HCT116 (cell line): ENCODE data around the gene SULT2B1.

Source experiments
- CTCF ChIP-seq, 3 experiments: fragments of 200-600 bp in 1 of 3; sonication (generic) in 1 of 3; IDR thresholded peaks in 2 of 3; conservative IDR thresholded peaks in 1 of 3; 2 replicates each; pipeline ENCODE4 v1.5.1; 2012 to 2017; ENCODE audit warnings: low read depth in 2 of 3, low read length in 2 of 3, antibody characterized with exemption in 1 of 3, borderline replicate concordance in 1 of 3, control low read depth in 1 of 3, mild to moderate bottlenecking in 1 of 3, mixed read lengths in 1 of 3, mixed run types in 1 of 3, moderate library complexity in 1 of 3; ENCODE audit not compliant: insufficient read depth in 1 of 3
- EZH2phosphoT487 ChIP-seq: fragments of 200-600 bp; IDR thresholded peaks from 2 replicates; pipeline ENCODE4 v1.6.1; 2018; ENCODE audit warnings: antibody characterized with exemption, borderline replicate concordance
- MAX ChIP-seq: IDR thresholded peaks from 2 replicates; pipeline ENCODE4 v1.6.1; 2012
- REST ChIP-seq: IDR thresholded peaks from 2 replicates; pipeline ENCODE4 v1.6.1; 2012; ENCODE audit warnings: low read depth
- ZBTB33 ChIP-seq: IDR thresholded peaks from 2 replicates; pipeline ENCODE4 v1.6.1; 2011; ENCODE audit warnings: mild to moderate bottlenecking, low read length, moderate library complexity; ENCODE audit not compliant: insufficient replicate concordance; ENCODE audit errors: extremely low read depth

- TF ChIP-seq MAX (no peak), CTCF (IDR thresholded peaks at IDR 0.05 in 2 of 3, conservative IDR thresholded peaks at IDR 0.05 in 1 of 3; ENCODE audit: borderline replicate concordance in 1 of 3, insufficient read depth in 1 of 3, low read depth in 2 of 3, low read length in 2 of 3) (no peak), ZBTB33 (no peak), REST (no peak), EZH2phosphoT487 (no peak)
Measured at GRCh38 chr19:48625891-48626327, 73.9 kb downstream of the SULT2B1 start.
